OCI-LY3 (cell line): ENCODE measurements around the gene LIMS4.
"Not testable (repeated sequence)": the region's sequence is repeated elsewhere in the genome, so short reads cannot be mapped to it uniquely, and the experiment has no call there.

ENCODE experiments used
- CTCF ChIP-seq: fragments of 200-600, 300-600 bp; sonication (generic); IDR thresholded peaks from 2 replicates; pipeline ENCODE4 v1.5.1; 2014; ENCODE audit warnings: antibody characterized with exemption, low read length, low read depth
- EZH2phosphoT487 ChIP-seq: fragments of 200-600 bp; shearing (Covaris generic); IDR thresholded peaks from 2 replicates; pipeline ENCODE4 v1.6.1; 2018; ENCODE audit warnings: antibody characterized with exemption, mixed run types, low read depth

GRCh38 chr2:110462458-110462857, 10.2 kb downstream of the LIMS4 start:
- TF ChIP-seq CTCF, EZH2phosphoT487: not testable (repeated sequence)
